Transverse colon (tissue), 4 donors: Measurements from ENCODE around the gene ZBTB34. TPM values are rescaled to one million over a fixed set of nuclear protein-coding genes. Genes with fewer than 3 reads are reported as not detected.
"Not testable (repeated sequence)": the region's sequence is repeated elsewhere in the genome, so short reads cannot be mapped to it uniquely, and the experiment has no call there.

Experiments used
- DNase-seq: peaks from one replicate; pipeline ENCODE4 v3.0.0-alpha.2; 2019
- H3K27ac ChIP-seq, 4 donors: fragments of 200-600 bp; sonication (generic); 2 replicates each; pipeline ENCODE4 v1.5.1; 2016 to 2018; ENCODE audit warnings: inconsistent platforms in 4 of 4
- H3K27me3 ChIP-seq: fragments of 200-600 bp; sonication (generic); 2 replicates; pipeline ENCODE4 v1.5.1; 2017; ENCODE audit warnings: inconsistent platforms
- H3K36me3 ChIP-seq, 4 donors: fragments of 200-600 bp; sonication (generic); 2 replicates each; pipeline ENCODE4 v1.5.1; 2017 to 2019; ENCODE audit warnings: inconsistent platforms in 4 of 4
- H3K4me1 ChIP-seq, 4 donors: fragments of 200-600 bp; sonication (generic); 2 replicates each; pipeline ENCODE4 v1.5.1; 2017 to 2020; ENCODE audit warnings: inconsistent platforms in 4 of 4
- H3K4me3 ChIP-seq, 4 donors: fragments of 200-600 bp; sonication (generic); 1 replicate in 1 of 4; 2 replicates in 3 of 4; pipeline versions ENCODE4 v1.5.1 to v1.6.1; 2017 to 2019; ENCODE audit warnings: inconsistent platforms in 4 of 4
- H3K9me3 ChIP-seq, 2 donors: fragments of 200-600 bp; sonication (generic); 2 replicates each; pipeline ENCODE4 v1.5.1; 2017 to 2019; ENCODE audit warnings: inconsistent platforms in 2 of 2
- CTCF ChIP-seq, 5 experiments: fragments of 200-600 bp in 3 of 5; fragments of 450-650 bp in 2 of 5; sonication (generic) in 3 of 5; IDR thresholded peaks; 1 replicate in 2 of 5; 2 replicates in 3 of 5; pipeline ENCODE4 v1.5.1; 2016 to 2017; ENCODE audit warnings: antibody characterized with exemption in 5 of 5, inconsistent platforms in 3 of 5, mild to moderate bottlenecking in 2 of 5, moderate library complexity in 1 of 5
- EP300 ChIP-seq: sonication (generic); formaldehyde crosslinking; IDR thresholded peaks from one replicate; pipeline ENCODE4 v1.6.1; 2017; ENCODE audit warnings: antibody characterized with exemption, low read depth
- POLR2A ChIP-seq: fragments of 450-650 bp; IDR thresholded peaks from one replicate; pipeline ENCODE4 v1.6.1; 2016; ENCODE audit warnings: antibody characterized with exemption, mild to moderate bottlenecking, moderate library complexity
- POLR2AphosphoS5 ChIP-seq, 3 donors: sonication (generic); formaldehyde crosslinking; IDR thresholded peaks; one replicate each; pipeline ENCODE4 v1.6.1; 2016; ENCODE audit warnings: antibody characterized with exemption in 3 of 3
- WGBS, 2 donors: methylation state at CpG; one replicate each; pipeline ENCODE4 v1.1.5; 2018; ENCODE audit warnings: low coverage in 1 of 2; 5-methylcytosine and 5-hydroxymethylcytosine counted together
- in situ Hi-C, 4 donors: fragments of 200-750 bp; cut with MboI; loops; one replicate each; pipeline versions ENCODE4 v1.15.0 to v1.15.1; 2017; ENCODE audit warnings: low sequenced_read_pairs in 3 of 4, low pct_ligation_motif_present in 1 of 4, low pct_unique_long_range_greater_than_20kb in 1 of 4
- intact Hi-C: fragments of 100-400 bp; cut with DNase I; formaldehyde crosslinking; loops from one replicate; pipeline ENCODE4 v1.15.1; 2023; ENCODE audit warnings: low total_unique reads
- total RNA-seq, 4 donors: library from RNA; depleted of rRNA; stranded (reverse); fragments of >200 nt; gene quantifications; one replicate each; pipeline ENCODE4 v1.1.0, GENCODE V29; 2016

ZBTB34 gene
- total RNA-seq, 4 donors from 2014 or later: 6.0 to 14.9 (median 10.3) TPM

DNA sequence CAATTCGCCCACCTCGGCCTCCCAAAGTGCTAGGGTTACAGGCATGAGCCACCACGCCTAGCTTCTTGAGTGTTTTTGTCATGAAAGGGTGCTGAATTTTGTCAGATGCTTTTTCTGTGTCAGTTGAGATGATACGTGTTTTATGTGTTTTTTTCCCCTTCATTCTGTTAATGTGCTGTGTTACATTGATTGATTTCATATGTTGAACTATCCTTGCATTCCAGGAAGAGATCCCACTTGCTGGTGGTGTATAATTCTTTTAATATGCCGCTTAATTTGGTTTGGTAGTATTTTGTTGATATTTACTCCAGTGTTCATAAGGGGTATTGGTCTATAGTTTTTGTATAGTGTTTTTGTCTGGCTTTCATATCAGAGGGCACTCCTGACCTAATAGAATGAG, 42.0 kb upstream of the ZBTB34 start:
- no peak for TF ChIP-seq EP300
- TF ChIP-seq CTCF (IDR thresholded peaks at IDR 0.05): no peak
- TF ChIP-seq POLR2A: no peak
- TF ChIP-seq POLR2AphosphoS5 (IDR thresholded peaks at IDR 0.05): no peak
- Histone ChIP-seq H3K4me3 (no peak overlapping the region), H3K9me3 (peaks cover 20 to 26% of the 10 kb centered on the region in 2 donors), H3K27me3 (no peaks in the 10 kb centered on the region), H3K36me3 (peaks cover 0 to 48% (median 14%) of the 10 kb centered on the region in 4 donors), H3K27ac (no peak overlapping the region), H3K4me1 (peaks cover 5 to 14% (median 9%) of the 10 kb centered on the region in 4 donors)
- in situ Hi-C loops (no loop called here), intact Hi-C loops (no loop called here)
- DNase-seq: no peak
- whole genome bisulfite sequencing, 2 donors: 94 to 95% methylated on average over 5 of the region's 5 CpGs

DNA sequence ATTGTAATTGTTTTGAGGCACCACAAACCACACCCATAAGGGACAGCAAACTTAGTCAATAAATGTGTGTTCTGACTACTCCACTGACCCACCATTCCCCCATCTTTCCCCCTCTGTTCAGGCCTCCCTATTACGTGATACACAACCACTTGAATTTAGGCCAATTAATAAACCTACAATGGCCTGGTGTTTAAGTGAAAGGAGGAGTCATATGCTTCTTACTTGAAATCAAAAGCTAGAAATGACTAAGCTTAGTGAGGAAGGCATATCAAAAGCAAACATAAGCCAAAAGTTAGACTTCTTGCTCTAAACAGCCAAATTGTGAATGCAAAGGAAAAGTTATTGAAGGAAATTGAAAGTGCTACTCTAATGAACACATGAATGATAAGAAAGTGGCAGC, 41.0 kb upstream of the ZBTB34 start:
- peaks cover 17 to 23% of the 10 kb centered on the region in 2 donors for H3K9me3 ChIP-seq
- TF ChIP-seq EP300 (no peak), POLR2AphosphoS5 (IDR thresholded peaks at IDR 0.05) (no peak), POLR2A (no peak), CTCF (IDR thresholded peaks at IDR 0.05) (no peak)
- no peaks in the 10 kb centered on the region for H3K27me3 ChIP-seq
- peaks cover 0 to 38% (median 13%) of the 10 kb centered on the region in 4 donors for H3K36me3 ChIP-seq
- in situ Hi-C loops: no loop called here
- H3K27ac ChIP-seq: no peak overlapping the region
- H3K4me3 ChIP-seq: no peak overlapping the region
- intact Hi-C loops: no loop called here
- peaks cover 5 to 24% (median 14%) of the 10 kb centered on the region in 4 donors for H3K4me1 ChIP-seq
- WGBS, 2 donors: 82 to 86% methylated on average over 1 of the region's 1 CpG
- no peak for DNase-seq

DNA sequence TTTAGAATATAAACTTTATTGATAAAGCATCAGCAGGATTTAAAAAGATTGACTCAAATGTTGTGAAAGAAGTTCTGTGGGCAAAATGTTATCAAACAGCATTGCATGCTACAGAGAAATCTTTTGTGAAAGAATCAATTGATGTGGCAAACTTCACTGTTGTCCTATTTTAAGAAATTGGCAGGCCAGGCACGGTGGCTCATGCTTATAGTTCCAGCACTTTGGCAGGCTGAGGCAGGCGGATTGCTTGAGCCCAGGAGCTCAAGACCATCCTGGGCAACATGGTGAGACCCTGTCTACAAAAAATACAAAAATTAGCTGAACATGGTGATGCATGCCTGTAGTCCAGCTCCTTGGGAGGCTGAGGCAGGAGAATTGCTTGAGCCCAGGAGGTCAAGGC, 38.2 kb upstream of the ZBTB34 start:
- Histone ChIP-seq H3K4me3 (no peak overlapping the region), H3K9me3 (peaks cover 13 to 19% of the 10 kb centered on the region in 2 donors), H3K36me3 (peaks cover 0 to 27% (median 5%) of the 10 kb centered on the region in 4 donors), H3K27me3 (no peaks in the 10 kb centered on the region), H3K4me1 (peaks cover 5 to 26% (median 14%) of the 10 kb centered on the region in 4 donors), H3K27ac (no peak overlapping the region)
- TF ChIP-seq EP300 (no peak), CTCF (IDR thresholded peaks at IDR 0.05) (no peak), POLR2AphosphoS5 (IDR thresholded peaks at IDR 0.05) (no peak), POLR2A (no peak)
- in situ Hi-C loops (no loop called here), intact Hi-C loops (no loop called here)
- WGBS, 2 donors: 46 to 52% methylated on average over 2 of the region's 2 CpGs
- no peak for DNase-seq

DNA sequence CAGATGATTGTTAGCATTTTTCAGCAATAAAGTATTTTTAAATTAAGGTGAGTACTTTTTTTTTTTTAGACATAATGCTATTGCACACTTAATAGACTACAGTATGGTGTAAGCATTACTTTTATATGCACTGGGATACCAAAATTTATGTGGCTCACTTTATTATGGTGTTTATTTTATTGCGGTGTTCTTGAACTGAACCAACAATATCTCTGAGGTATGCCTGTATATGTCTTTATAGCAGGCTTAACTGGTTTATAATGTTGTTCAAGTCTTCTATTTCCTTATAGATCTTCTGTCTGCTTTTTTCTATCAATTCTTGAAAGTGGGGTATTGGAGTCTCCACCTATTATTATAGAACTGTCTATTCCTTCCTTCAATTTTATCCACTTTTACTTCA, 37.6 kb upstream of the ZBTB34 start:
- Histone ChIP-seq H3K27ac (no peak overlapping the region), H3K27me3 (no peaks in the 10 kb centered on the region), H3K36me3 (peaks cover 0 to 23% (median 5%) of the 10 kb centered on the region in 4 donors), H3K4me1 (peaks cover 5 to 26% (median 14%) of the 10 kb centered on the region in 4 donors), H3K9me3 (peaks cover 12 to 16% of the 10 kb centered on the region in 2 donors), H3K4me3 (no peak overlapping the region)
- DNase-seq: no peak
- intact Hi-C loops: no loop called here
- no peak for TF ChIP-seq CTCF (IDR thresholded peaks at IDR 0.05)
- in situ Hi-C loops: no loop called here
- WGBS, 2 donors: 59 to 83% methylated on average over 1 of the region's 1 CpG

GRCh38 chr9:126824052-126824451, 36.4 kb upstream of the ZBTB34 start:
- H3K27ac ChIP-seq, in situ Hi-C loops, DNase-seq, intact Hi-C loops, H3K4me3 ChIP-seq, H3K27me3 ChIP-seq, H3K9me3 ChIP-seq: not testable (repeated sequence)
- 84 to 87% methylated on average over 7 of the region's 7 CpGs for WGBS, 2 donors
- Histone ChIP-seq H3K4me1 (peaks cover 5 to 26% (median 14%) of the 10 kb centered on the region in 4 donors), H3K36me3 (peaks cover 0 to 13% (median 4%) of the 10 kb centered on the region in 4 donors)
